Effector memory CD4-positive, alpha-beta T cell (primary cell): ENCODE data around the gene HDAC7.

ENCODE experiments used
- DNase-seq, 3 donors: peaks; one replicate each; pipeline ENCODE4 v3.0.0-alpha.2; 2020
- H3K27ac ChIP-seq: 2 replicates; pipeline ENCODE4 v1.7.0; 2013; ENCODE audit warnings: mild to moderate bottlenecking, low read length, moderate library complexity; ENCODE audit not compliant: insufficient read depth, poor library complexity, severe bottlenecking
- H3K27me3 ChIP-seq: replicated peaks from 2 replicates; pipeline ENCODE4 v1.7.0; 2013; ENCODE audit warnings: mild to moderate bottlenecking, low read length; ENCODE audit not compliant: insufficient read depth, control insufficient read depth, poor library complexity, severe bottlenecking
- H3K36me3 ChIP-seq: 2 replicates; pipeline ENCODE4 v1.7.0; 2013; ENCODE audit warnings: mild to moderate bottlenecking, low read length, moderate library complexity; ENCODE audit not compliant: control insufficient read depth, insufficient read depth
- H3K4me1 ChIP-seq: 2 replicates; pipeline ENCODE4 v1.7.0; 2013; ENCODE audit warnings: low read length, mild to moderate bottlenecking; ENCODE audit not compliant: control insufficient read depth, insufficient read depth, poor library complexity, severe bottlenecking
- H3K4me3 ChIP-seq: 2 replicates; pipeline ENCODE4 v1.7.0; 2013; ENCODE audit warnings: low read length, low read depth, mild to moderate bottlenecking; ENCODE audit not compliant: insufficient read depth, poor library complexity, severe bottlenecking
- H3K9me3 ChIP-seq: 2 replicates; pipeline ENCODE4 v1.7.0; 2013; ENCODE audit warnings: mild to moderate bottlenecking, low read length, moderate library complexity; ENCODE audit not compliant: control insufficient read depth

Gene HDAC7

GRCh38 chr12:47747126-47747525, 72.6 kb downstream of the HDAC7 start:
- Histone ChIP-seq H3K27me3 (no peaks in the 10 kb centered on the region), H3K36me3 (no peaks in the 10 kb centered on the region), H3K4me3 (no peak overlapping the region), H3K4me1 (no peaks in the 10 kb centered on the region), H3K9me3 (no peaks in the 10 kb centered on the region), H3K27ac (no peak overlapping the region)
- no peak for DNase-seq

- Histone ChIP-seq H3K4me3 (no peak overlapping the region), H3K4me1 (peaks cover 6% of the 10 kb centered on the region), H3K9me3 (no peaks in the 10 kb centered on the region), H3K27ac (no peak overlapping the region), H3K36me3 (no peaks in the 10 kb centered on the region), H3K27me3 (no peaks in the 10 kb centered on the region)
- DNase-seq = no peak
Measured at GRCh38 chr12:47746523-47746922, 73.2 kb downstream of the HDAC7 start.

- Histone ChIP-seq H3K9me3 (no peaks in the 10 kb centered on the region), H3K4me1 (peaks cover 10% of the 10 kb centered on the region), H3K36me3 (no peaks in the 10 kb centered on the region), H3K27ac (no peak overlapping the region), H3K4me3 (no peak overlapping the region), H3K27me3 (no peaks in the 10 kb centered on the region)
- no peak for DNase-seq
Measured at GRCh38 chr12:47746073-47746472, 73.6 kb downstream of the HDAC7 start.

GRCh38 chr12:47745485-47746041, 74.1 kb downstream of the HDAC7 start:
- Histone ChIP-seq H3K36me3 (no peaks in the 10 kb centered on the region), H3K9me3 (no peaks in the 10 kb centered on the region), H3K27ac (no peak overlapping the region), H3K4me1 (peaks cover 15% of the 10 kb centered on the region), H3K4me3 (no peak overlapping the region), H3K27me3 (no peaks in the 10 kb centered on the region)
- no peak for DNase-seq

GRCh38 chr12:47744778-47745436, 74.8 kb downstream of the HDAC7 start:
- H3K27ac ChIP-seq = no peak overlapping the region
- H3K36me3 ChIP-seq = no peaks in the 10 kb centered on the region
- no peak for DNase-seq
- peaks cover 19% of the 10 kb centered on the region for H3K4me1 ChIP-seq
- H3K4me3 ChIP-seq = no peak overlapping the region
- H3K9me3 ChIP-seq = no peaks in the 10 kb centered on the region
- no peaks in the 10 kb centered on the region for H3K27me3 ChIP-seq

GRCh38 chr12:47744005-47744651, 75.6 kb downstream of the HDAC7 start:
- H3K9me3 ChIP-seq = no peaks in the 10 kb centered on the region
- H3K27me3 ChIP-seq = no peaks in the 10 kb centered on the region
- no peak overlapping the region for H3K4me3 ChIP-seq
- peaks cover 19% of the 10 kb centered on the region for H3K4me1 ChIP-seq
- no peak overlapping the region for H3K27ac ChIP-seq
- H3K36me3 ChIP-seq = no peaks in the 10 kb centered on the region
- peak; percentile 31 to 35 (median 33) for DNase-seq

- Histone ChIP-seq H3K4me1 (peaks cover 19% of the 10 kb centered on the region), H3K27ac (no peak overlapping the region), H3K36me3 (no peaks in the 10 kb centered on the region), H3K4me3 (no peak overlapping the region), H3K27me3 (no peaks in the 10 kb centered on the region), H3K9me3 (no peaks in the 10 kb centered on the region)
- no peak for DNase-seq
Measured at GRCh38 chr12:47743311-47743860, 76.3 kb downstream of the HDAC7 start.

- H3K36me3 ChIP-seq = no peaks in the 10 kb centered on the region
- DNase-seq = peak; percentile 38 to 71 (median 64)
- H3K27me3 ChIP-seq = no peaks in the 10 kb centered on the region
- H3K9me3 ChIP-seq = no peaks in the 10 kb centered on the region
- H3K27ac ChIP-seq = no peak overlapping the region
- H3K4me1 ChIP-seq = peaks cover 19% of the 10 kb centered on the region
- no peak overlapping the region for H3K4me3 ChIP-seq
Measured at GRCh38 chr12:47742253-47742825, 77.4 kb downstream of the HDAC7 start.

- DNase-seq = peak; percentile 63 to 68 (median 66)
- no peaks in the 10 kb centered on the region for H3K27me3 ChIP-seq
- H3K36me3 ChIP-seq = no peaks in the 10 kb centered on the region
- H3K27ac ChIP-seq = no peak overlapping the region
- peaks cover 19% of the 10 kb centered on the region for H3K4me1 ChIP-seq
- no peak overlapping the region for H3K4me3 ChIP-seq
- H3K9me3 ChIP-seq = no peaks in the 10 kb centered on the region
Measured at GRCh38 chr12:47741340-47741703, 78.4 kb downstream of the HDAC7 start.
